ENCODE results near the gene WWOX. TPM values are rescaled to one million over a fixed set of nuclear protein-coding genes. Genes with fewer than 3 reads are reported as not detected.

WWOX gene
- total and polyA plus RNA-seq, 2 of the 4 experiments (the other 2 are of a cell fraction), result 2.7 to 5.4 TPM

DNA sequence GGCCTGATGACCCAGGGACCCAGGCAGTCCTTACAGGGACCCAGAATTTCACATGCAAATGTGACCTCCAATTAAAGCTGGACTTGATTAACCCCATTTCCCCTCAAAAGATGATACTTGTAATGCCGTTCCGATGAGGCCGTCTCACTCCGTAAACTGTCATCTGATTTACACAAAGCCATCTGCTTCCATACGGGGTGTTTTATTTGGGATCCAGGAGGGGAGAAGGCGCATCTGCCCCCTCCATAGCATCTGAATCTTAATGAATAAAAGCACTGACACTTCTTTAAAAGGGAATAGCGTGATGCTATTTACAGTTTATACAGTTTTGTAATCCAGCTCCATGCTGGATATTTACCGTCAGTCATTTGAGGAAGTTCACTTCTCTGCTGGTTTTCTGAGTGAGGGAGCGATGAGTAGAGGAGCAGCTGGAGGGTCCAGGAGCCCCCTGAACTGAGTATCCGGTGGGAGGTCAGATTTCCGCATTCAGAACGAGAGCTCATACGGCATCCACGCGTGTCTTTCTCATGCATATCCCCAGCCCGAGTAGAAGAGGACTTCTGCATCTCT, 452.7 kb downstream of the WWOX start:
- BruUV-seq (replicated peaks), result no TSS peak

More for the DNA sequence above, 452.7 kb downstream of the WWOX start:
- in situ Hi-C loops (cut with MboI; ENCODE audit: low sequenced_read_pairs) (no loop called here), dilution Hi-C loops (cut with HindIII; ENCODE audit: low sequenced_read_pairs, unreplicated experiment) (no loop called here), intact Hi-C loops (cut with micrococcal nuclease) (no loop called here)
- Histone ChIP-seq H3K18ac (ENCODE audit: low read depth, low read length) (no peak overlapping the region), H4K8ac (ENCODE audit: low read depth in 2 of 2, low read length in 2 of 2) (no peak overlapping the region), H3K79me1 (ENCODE audit: low read depth in 1 of 2, low read length in 2 of 2) (no peaks in the 10 kb centered on the region), H3K4me3 (ENCODE audit: insufficient read depth, low read depth, low read length) (no peak overlapping the region), H2BK120ac (ENCODE audit: low read depth, low read length) (no peak overlapping the region), H3K36me3 (ENCODE audit: control insufficient read depth, insufficient read depth, low read length) (no peaks in the 10 kb centered on the region), H3K4me1 (ENCODE audit: control insufficient read depth, insufficient read depth, low read length) (no peaks in the 10 kb centered on the region), H3K14ac (replicated peaks; ENCODE audit: low read depth, low read length) (no peak overlapping the region), H3K9me3 (ENCODE audit: control insufficient read depth, insufficient read depth, low read length) (peaks cover 16% of the 10 kb centered on the region), H3K4me2 (ENCODE audit: low read depth, low read length) (no peak overlapping the region), H3K9ac (ENCODE audit: low read depth, low read length) (no peak overlapping the region), H4K5ac (ENCODE audit: low read depth, low read length) (no peak overlapping the region), H2AFZ (replicated peaks; ENCODE audit: low read length, poor library complexity) (no peak overlapping the region), H4K20me1 (ENCODE audit: insufficient read depth, low read length) (no peaks in the 10 kb centered on the region), H2AK5ac (ENCODE audit: low read depth, low read length) (no peak overlapping the region), H2BK20ac (ENCODE audit: low read depth, low read length) (no peak overlapping the region), H2BK5ac (ENCODE audit: low read depth, low read length, poor library complexity, severe bottlenecking) (no peak overlapping the region), H3K56ac (ENCODE audit: extremely low read depth, insufficient read depth, low read length) (no peak overlapping the region), H4K91ac (ENCODE audit: insufficient read depth, low read depth, low read length) (no peak overlapping the region), H3K23ac (ENCODE audit: low read depth, low read length) (no peak overlapping the region), H2AK9ac (replicated peaks; ENCODE audit: low read depth, low read length, poor library complexity) (no peak overlapping the region), H3K9me1 (ENCODE audit: insufficient read depth, low read length) (no peaks in the 10 kb centered on the region), H3K27me3 (ENCODE audit: control insufficient read depth, insufficient read depth, low read length) (no peaks in the 10 kb centered on the region), H3K27ac (ENCODE audit: insufficient read depth, low read length) (no peak overlapping the region), H2BK15ac (ENCODE audit: low read depth, low read length) (no peak overlapping the region), H3K4ac (ENCODE audit: low read depth, low read length) (no peak overlapping the region)
- no CpG with 5 or more reads among the region's 16 CpGs for WGBS, 2 experiments (ENCODE audit: extremely low coverage in 2 of 2, insufficient read length in 1 of 2)
- TF ChIP-seq MXI1 (IDR thresholded peaks at IDR 0.05; ENCODE audit: borderline replicate concordance, low read depth, low read length) (no peak), BHLHE40 (IDR thresholded peaks at IDR 0.05; ENCODE audit: low read depth, low read length) (no peak), SMC3 (IDR thresholded peaks at IDR 0.05; ENCODE audit: low read depth, low read length) (no peak), RFX5 (IDR thresholded peaks at IDR 0.05; ENCODE audit: low read depth, low read length) (no peak), CEBPB (IDR thresholded peaks at IDR 0.05; ENCODE audit: low read depth, low read length) (no peak), CHD1 (IDR thresholded peaks at IDR 0.05; ENCODE audit: low read depth, low read length) (no peak), CTCF (conservative IDR thresholded peaks at IDR 0.05; ENCODE audit: low read depth, low read length) (no peak), MAFK (IDR thresholded peaks at IDR 0.05; ENCODE audit: low read depth, low read length) (no peak), USF2 (IDR thresholded peaks at IDR 0.05; ENCODE audit: low read depth, low read length) (no peak), RAD21 (IDR thresholded peaks at IDR 0.05; ENCODE audit: low read length) (no peak), FOS (IDR thresholded peaks at IDR 0.05; ENCODE audit: low read depth, low read length) (no peak), NFE2L2 (IDR thresholded peaks at IDR 0.05; ENCODE audit: low read depth, low read length) (no peak), POLR2A (IDR thresholded peaks at IDR 0.05; ENCODE audit: low read depth, low read length) (no peak)
- TF ChIP-seq, protein P1, sequence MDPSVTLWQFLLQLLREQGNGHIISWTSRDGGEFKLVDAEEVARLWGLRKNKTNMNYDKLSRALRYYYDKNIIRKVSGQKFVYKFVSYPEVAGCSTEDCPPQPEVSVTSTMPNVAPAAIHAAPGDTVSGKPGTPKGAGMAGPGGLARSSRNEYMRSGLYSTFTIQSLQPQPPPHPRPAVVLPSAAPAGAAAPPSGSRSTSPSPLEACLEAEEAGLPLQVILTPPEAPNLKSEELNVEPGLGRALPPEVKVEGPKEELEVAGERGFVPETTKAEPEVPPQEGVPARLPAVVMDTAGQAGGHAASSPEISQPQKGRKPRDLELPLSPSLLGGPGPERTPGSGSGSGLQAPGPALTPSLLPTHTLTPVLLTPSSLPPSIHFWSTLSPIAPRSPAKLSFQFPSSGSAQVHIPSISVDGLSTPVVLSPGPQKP (IDR thresholded peaks at IDR 0.05; ENCODE audit: borderline replicate concordance, low read depth, low read length), result no peak
- DNase-seq (no peak), ATAC-seq (ENCODE audit: low read depth) (no peak)
- CTCF ChIA-PET, result no interaction called here
- POLR2A ChIA-PET (ENCODE audit: unreplicated experiment), result no interaction called here
